Mesenteric fat pad (tissue), 1 donor: ENCODE measurements around the gene DUSP11. TPM values are rescaled to one million over a fixed set of nuclear protein-coding genes. Genes with fewer than 3 reads are reported as not detected.
"Not testable (repeated sequence)": the region's sequence is repeated elsewhere in the genome, so short reads cannot be mapped to it uniquely, and the experiment has no call there.

ENCODE experiments used
- DNase-seq: peaks from one replicate; pipeline ENCODE4 v3.0.0-alpha.2; 2020; ENCODE audit warnings: low spot score
- long read RNA-seq: library from polyadenylated mRNA; unstranded; transcript quantifications from one replicate; pipeline ENCODE4 v2.0.0, GENCODE V29; 2020
- total RNA-seq: library from RNA; stranded (reverse); fragmentation: NEBNext Ultra II Directional; extraction: Animal tissue kit (Norgen Biotek cat#: 25700); gene quantifications from one replicate; pipeline ENCODE4 v1.2.1, GENCODE V29; 2021
- donor health status: DM: yes; HTN: yes; CAD: no.

Gene DUSP11
- 14.8 TPM for total RNA-seq
- long read RNA-seq, transcript DUSP11-201 (9 exons, 1,653 nt), result major isoform, 96 of 106 reads
- long read RNA-seq, partial matches to known transcripts, result 3 of 106 reads
- long read RNA-seq, other reads (novel, unspliced or antisense), result 4 of 106 reads

- DNase-seq, result peak; percentile 97
Measured at GRCh38 chr2:73779467-73780236, at the start of gene DUSP11. Gene DUSP11 (minus strand): TSS chr2:73780103. CDS start chr2:73779974, 129 bp downstream.

GRCh38 chr2:73828818-73829570 lies 49.1 kb upstream of the DUSP11 start, which contains the start of gene STAMBP:
Gene STAMBP (plus strand): TSS chr2:73828961. CDS start chr2:73830857, 1,896 bp downstream.
- peak; percentile 98 for DNase-seq

GRCh38 chr2:73828389-73828817 lies 48.5 kb upstream of the DUSP11 start:
- DNase-seq, result no peak

GRCh38 chr2:73827660-73828388 lies 47.9 kb upstream of the DUSP11 start:
- DNase-seq, result no peak

- DNase-seq, result no peak
Measured at GRCh38 chr2:73827018-73827417, 47.1 kb upstream of the DUSP11 start.

GRCh38 chr2:73825408-73825807 lies 45.5 kb upstream of the DUSP11 start:
- no peak for DNase-seq

- no peak for DNase-seq
Measured at GRCh38 chr2:73823916-73824523, 44.1 kb upstream of the DUSP11 start.

GRCh38 chr2:73823416-73823815 lies 43.5 kb upstream of the DUSP11 start:
- DNase-seq, result no peak

- no peak for DNase-seq
Measured at GRCh38 chr2:73822991-73823390, 43.1 kb upstream of the DUSP11 start.

GRCh38 chr2:73822276-73822675 lies 42.4 kb upstream of the DUSP11 start:
- DNase-seq, result no peak

GRCh38 chr2:73821669-73822068 lies 41.8 kb upstream of the DUSP11 start:
- DNase-seq, result no peak

- DNase-seq, result no peak
Measured at GRCh38 chr2:73821227-73821626, 41.3 kb upstream of the DUSP11 start.

GRCh38 chr2:73818296-73818695 lies 38.4 kb upstream of the DUSP11 start:
- DNase-seq, result no peak

- DNase-seq, result no peak
Measured at GRCh38 chr2:73812635-73813034, 32.7 kb upstream of the DUSP11 start.

- DNase-seq, result no peak
Measured at GRCh38 chr2:73811878-73812277, 32.0 kb upstream of the DUSP11 start.

- DNase-seq, result not testable (repeated sequence)
Measured at GRCh38 chr2:73783883-73784282, 4.0 kb upstream of the DUSP11 start, which contains the start of gene C2orf78. Gene C2orf78 (plus strand): TSS chr2:73784183. CDS start chr2:73784310, 127 bp downstream.

GRCh38 chr2:73783402-73783801 lies 3.5 kb upstream of the DUSP11 start:
- not testable (repeated sequence) for DNase-seq

GRCh38 chr2:73780237-73780582 lies 307 bp upstream of the DUSP11 start:
- DNase-seq, result no peak

GRCh38 chr2:73778867-73779466 lies 936 bp downstream of the DUSP11 start:
- not testable (repeated sequence) for DNase-seq

GRCh38 chr2:73776869-73777519 lies 2.9 kb downstream of the DUSP11 start:
- DNase-seq, result no peak
